ENCODE measurements around the gene VSTM4.

VSTM4 gene

GRCh38 chr10:49035920-49036319, 79.4 kb downstream of the VSTM4 start:
- TF ChIP-seq GATA1 (IDR thresholded peaks at IDR 0.05; ENCODE audit: low read depth, low read length) (no peak), POLR2A (IDR thresholded peaks at IDR 0.05; ENCODE audit: low read length) (no peak)
- no peak for DNase-seq

- TF ChIP-seq GATA1 (IDR thresholded peaks at IDR 0.05; ENCODE audit: low read depth, low read length) (no peak), POLR2A (IDR thresholded peaks at IDR 0.05; ENCODE audit: low read length) (no peak)
- no peak for DNase-seq
These were observed 80.4 kb downstream of the VSTM4 start for GRCh38 chr10:49034925-49035324.

GRCh38 chr10:49033939-49034338, 81.4 kb downstream of the VSTM4 start:
- TF ChIP-seq GATA1 (IDR thresholded peaks at IDR 0.05; ENCODE audit: low read depth, low read length) (no peak), POLR2A (IDR thresholded peaks at IDR 0.05; ENCODE audit: low read length) (no peak)
- no peak for DNase-seq

- no peak for DNase-seq
- TF ChIP-seq POLR2A (IDR thresholded peaks at IDR 0.05; ENCODE audit: low read length) (no peak), GATA1 (IDR thresholded peaks at IDR 0.05; ENCODE audit: low read depth, low read length) (no peak)
These were observed 85.7 kb downstream of the VSTM4 start for GRCh38 chr10:49029666-49030065.

GRCh38 chr10:49028639-49029038, 86.7 kb downstream of the VSTM4 start:
- TF ChIP-seq GATA1 (IDR thresholded peaks at IDR 0.05; ENCODE audit: low read depth, low read length) = no peak
- no peak for TF ChIP-seq POLR2A (IDR thresholded peaks at IDR 0.05; ENCODE audit: low read length)
- DNase-seq = no peak

- DNase-seq = no peak
- TF ChIP-seq GATA1 (IDR thresholded peaks at IDR 0.05; ENCODE audit: low read depth, low read length) = no peak
- no peak for TF ChIP-seq POLR2A (IDR thresholded peaks at IDR 0.05; ENCODE audit: low read length)
These were observed 89.9 kb downstream of the VSTM4 start for GRCh38 chr10:49025347-49025983.

GRCh38 chr10:49024484-49024883, 90.8 kb downstream of the VSTM4 start:
- TF ChIP-seq POLR2A (IDR thresholded peaks at IDR 0.05; ENCODE audit: low read length) (no peak), GATA1 (IDR thresholded peaks at IDR 0.05; ENCODE audit: low read depth, low read length) (no peak)
- DNase-seq = no peak

GRCh38 chr10:49023752-49024151, 91.6 kb downstream of the VSTM4 start:
- DNase-seq = no peak
- no peak for TF ChIP-seq POLR2A (IDR thresholded peaks at IDR 0.05; ENCODE audit: low read length)
- TF ChIP-seq GATA1 (IDR thresholded peaks at IDR 0.05; ENCODE audit: low read depth, low read length) = no peak

- no peak for DNase-seq
- no peak for TF ChIP-seq GATA1 (IDR thresholded peaks at IDR 0.05; ENCODE audit: low read depth, low read length)
- TF ChIP-seq POLR2A (IDR thresholded peaks at IDR 0.05; ENCODE audit: low read length) = no peak
These were observed 92.3 kb downstream of the VSTM4 start for GRCh38 chr10:49023071-49023470.

GRCh38 chr10:49021685-49022084, 93.6 kb downstream of the VSTM4 start:
- TF ChIP-seq GATA1 (IDR thresholded peaks at IDR 0.05; ENCODE audit: low read depth, low read length) (no peak), POLR2A (IDR thresholded peaks at IDR 0.05; ENCODE audit: low read length) (no peak)
- no peak for DNase-seq

GRCh38 chr10:49015700-49016099, 99.6 kb downstream of the VSTM4 start:
- no peak for DNase-seq
- TF ChIP-seq GATA1 (IDR thresholded peaks at IDR 0.05; ENCODE audit: low read depth, low read length) (no peak), POLR2A (IDR thresholded peaks at IDR 0.05; ENCODE audit: low read length) (no peak)

- DNase-seq = no peak
- TF ChIP-seq POLR2A (IDR thresholded peaks at IDR 0.05; ENCODE audit: low read length) (no peak), GATA1 (IDR thresholded peaks at IDR 0.05; ENCODE audit: low read depth, low read length) (no peak)
These were observed 102.7 kb downstream of the VSTM4 start for GRCh38 chr10:49012603-49013002.

GRCh38 chr10:49011756-49012155, 103.6 kb downstream of the VSTM4 start:
- TF ChIP-seq POLR2A (IDR thresholded peaks at IDR 0.05; ENCODE audit: low read length) = no peak
- no peak for TF ChIP-seq GATA1 (IDR thresholded peaks at IDR 0.05; ENCODE audit: low read depth, low read length)
- no peak for DNase-seq

- DNase-seq = no peak
- TF ChIP-seq POLR2A (IDR thresholded peaks at IDR 0.05; ENCODE audit: low read length) = no peak
- TF ChIP-seq GATA1 (IDR thresholded peaks at IDR 0.05; ENCODE audit: low read depth, low read length) = no peak
These were observed 104.5 kb downstream of the VSTM4 start for GRCh38 chr10:49010865-49011264.

- no peak for DNase-seq
- TF ChIP-seq GATA1 (IDR thresholded peaks at IDR 0.05; ENCODE audit: low read depth, low read length) = no peak
- TF ChIP-seq POLR2A (IDR thresholded peaks at IDR 0.05; ENCODE audit: low read length) = no peak
These were observed 105.0 kb downstream of the VSTM4 start for GRCh38 chr10:49010295-49010694.

Data from erythroblast (primary cell).